ENCODE results near the gene SOX10. TPM values are rescaled to one million over a fixed set of nuclear protein-coding genes. Genes with fewer than 3 reads are reported as not detected.
"Not testable (repeated sequence)": the region's sequence is repeated elsewhere in the genome, so short reads cannot be mapped to it uniquely, and the experiment has no call there.

Gene SOX10
- total RNA-seq, 1 experiment from 2014 or later: 2.4 TPM

DNA sequence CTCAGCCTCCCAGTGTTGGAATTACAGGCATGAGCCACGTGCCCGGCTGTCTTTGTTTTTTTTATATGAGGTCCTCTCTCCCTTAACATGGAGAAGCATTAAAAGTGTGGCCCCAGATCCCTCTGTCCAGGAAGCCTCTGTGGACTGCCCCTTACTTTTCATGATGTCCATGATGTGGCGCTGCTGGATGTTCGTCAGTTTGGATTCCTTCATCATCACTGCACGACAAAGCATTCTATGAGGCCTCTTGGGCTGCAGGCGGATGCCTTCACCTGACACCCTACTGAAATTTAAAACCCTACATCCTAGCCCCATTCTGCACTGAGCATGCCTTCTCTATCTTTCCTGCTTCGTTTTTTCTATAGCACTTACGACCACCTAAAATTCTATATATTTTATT lies 33.0 kb downstream of the SOX10 start:
- H3K79me2 ChIP-seq (ENCODE audit: insufficient read depth, low read length): peaks cover 6% of the 10 kb centered on the region; the same call in 1 of the 2 replicates
- H4K5ac ChIP-seq (ENCODE audit: insufficient read length, low read depth, low read length): no peak overlapping the region
- H4K20me1 ChIP-seq (ENCODE audit: control insufficient read depth, insufficient read depth, insufficient read length): no peaks in the 10 kb centered on the region
- H2AK5ac ChIP-seq (ENCODE audit: insufficient read length, low read length): no peak overlapping the region
- H3K14ac ChIP-seq (ENCODE audit: insufficient read depth, low read length): no peak overlapping the region
- H3K9me3 Mint-ChIP-seq: no peaks in the 10 kb centered on the region
- peak overlapping the region in 2 of 3 experiments; percentile 67 to 72; a peak in 2 of 7 replicates for H3K27ac Mint-ChIP-seq
- H3K27ac ChIP-seq (ENCODE audit: insufficient read length, low read depth, low read length): no peak overlapping the region
- H3K79me1 ChIP-seq (ENCODE audit: insufficient read depth, low read depth, low read length, poor library complexity, severe bottlenecking): peaks cover 7% of the 10 kb centered on the region
- no peak overlapping the region for H3T11ph ChIP-seq (ENCODE audit: low read length)
- H3K4me1 Mint-ChIP-seq: peaks cover 19 to 23% of the 10 kb centered on the region in 2 experiments
- no peaks in the 10 kb centered on the region for H3K9me3 ChIP-seq (ENCODE audit: control insufficient read depth, low read depth, low read length)
- no peak overlapping the region for H3K18ac ChIP-seq (ENCODE audit: insufficient read length, low read depth, low read length)
- H4K91ac ChIP-seq (ENCODE audit: insufficient read length, low read depth, low read length): no peak overlapping the region
- peaks cover 13% of the 10 kb centered on the region for H3K23me2 ChIP-seq (ENCODE audit: insufficient read length, low read depth, low read length, poor library complexity, severe bottlenecking)
- DNase-seq: peak; percentile 65
- WGBS (ENCODE audit: extremely low coverage, insufficient read length, low lambda C conversion rate): no CpG with 5 or more reads among the region's 8 CpGs
- no peak overlapping the region for H3K4ac ChIP-seq (ENCODE audit: low read depth, low read length)
- no peak overlapping the region for H3K4me2 ChIP-seq (ENCODE audit: insufficient read depth, insufficient read length, low read length)
- H3K27me3 Mint-ChIP-seq (ENCODE audit: low read depth): peaks cover 2% of the 10 kb centered on the region
- H3K27me3 ChIP-seq (ENCODE audit: insufficient read depth, low read length): no peaks in the 10 kb centered on the region
- no peak overlapping the region for H2BK5ac ChIP-seq (ENCODE audit: insufficient read length, low read length)
- no peak overlapping the region for H2BK12ac ChIP-seq (ENCODE audit: insufficient read length, low read depth, low read length)
- no peak overlapping the region for H2AFZ ChIP-seq (ENCODE audit: low read length)
- no peaks in the 10 kb centered on the region for H3K4me1 ChIP-seq (ENCODE audit: insufficient read depth, low read length)
- no peak overlapping the region for H3K23ac ChIP-seq (ENCODE audit: insufficient read length, low read depth, low read length)
- H4K8ac ChIP-seq (replicated peaks; ENCODE audit: insufficient read length, low read depth, low read length): no peak overlapping the region
- no peak overlapping the region for H3K56ac ChIP-seq (ENCODE audit: insufficient read length, low read depth, low read length)
- no peak overlapping the region for H2BK15ac ChIP-seq (ENCODE audit: low read depth, low read length)
- H3K36me3 Mint-ChIP-seq (ENCODE audit: insufficient read depth in 1 of 3, low read depth in 3 of 3): peaks cover 0 to 5% (median 0%) of the 10 kb centered on the region in 3 experiments; a peak in 3 of 7 replicates
- peak overlapping the region; percentile 31 for H3K9ac ChIP-seq (ENCODE audit: extremely low read depth, insufficient read length, low read length)
- TF ChIP-seq, protein P1, sequence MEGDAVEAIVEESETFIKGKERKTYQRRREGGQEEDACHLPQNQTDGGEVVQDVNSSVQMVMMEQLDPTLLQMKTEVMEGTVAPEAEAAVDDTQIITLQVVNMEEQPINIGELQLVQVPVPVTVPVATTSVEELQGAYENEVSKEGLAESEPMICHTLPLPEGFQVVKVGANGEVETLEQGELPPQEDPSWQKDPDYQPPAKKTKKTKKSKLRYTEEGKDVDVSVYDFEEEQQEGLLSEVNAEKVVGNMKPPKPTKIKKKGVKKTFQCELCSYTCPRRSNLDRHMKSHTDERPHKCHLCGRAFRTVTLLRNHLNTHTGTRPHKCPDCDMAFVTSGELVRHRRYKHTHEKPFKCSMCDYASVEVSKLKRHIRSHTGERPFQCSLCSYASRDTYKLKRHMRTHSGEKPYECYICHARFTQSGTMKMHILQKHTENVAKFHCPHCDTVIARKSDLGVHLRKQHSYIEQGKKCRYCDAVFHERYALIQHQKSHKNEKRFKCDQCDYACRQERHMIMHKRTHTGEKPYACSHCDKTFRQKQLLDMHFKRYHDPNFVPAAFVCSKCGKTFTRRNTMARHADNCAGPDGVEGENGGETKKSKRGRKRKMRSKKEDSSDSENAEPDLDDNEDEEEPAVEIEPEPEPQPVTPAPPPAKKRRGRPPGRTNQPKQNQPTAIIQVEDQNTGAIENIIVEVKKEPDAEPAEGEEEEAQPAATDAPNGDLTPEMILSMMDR (conservative IDR thresholded peaks at IDR 0.05): peak; percentile 15; the same call in 1 of the 3 replicates
- no peak overlapping the region for H2BK120ac ChIP-seq (ENCODE audit: low read depth, low read length, poor library complexity, severe bottlenecking)
- no peak overlapping the region for H2BK20ac ChIP-seq (ENCODE audit: low read depth, low read length, poor library complexity, severe bottlenecking)
- peak overlapping the region in 1 of 2 experiments; percentile 67; a peak in 2 of 5 replicates for H3K4me3 Mint-ChIP-seq

GRCh38 chr22:37947142-37947795 lies 37.1 kb downstream of the SOX10 start:
- not testable (repeated sequence) for H3K27me3 Mint-ChIP-seq (ENCODE audit: low read depth); H4K20me1 ChIP-seq (ENCODE audit: control insufficient read depth, insufficient read depth, insufficient read length); H3K9me3 Mint-ChIP-seq; H3K4me3 Mint-ChIP-seq; H4K5ac ChIP-seq (ENCODE audit: insufficient read length, low read depth, low read length); H3K36me3 Mint-ChIP-seq (ENCODE audit: insufficient read depth in 1 of 3, low read depth in 3 of 3); H4K8ac ChIP-seq (replicated peaks; ENCODE audit: insufficient read length, low read depth, low read length); DNase-seq; H3K18ac ChIP-seq (ENCODE audit: insufficient read length, low read depth, low read length); H3K4me2 ChIP-seq (ENCODE audit: insufficient read depth, insufficient read length, low read length); H3K27ac ChIP-seq (ENCODE audit: insufficient read length, low read depth, low read length); H3K79me1 ChIP-seq (ENCODE audit: insufficient read depth, low read depth, low read length, poor library complexity, severe bottlenecking); H3K23me2 ChIP-seq (ENCODE audit: insufficient read length, low read depth, low read length, poor library complexity, severe bottlenecking); H3K23ac ChIP-seq (ENCODE audit: insufficient read length, low read depth, low read length); H4K91ac ChIP-seq (ENCODE audit: insufficient read length, low read depth, low read length); H3K79me2 ChIP-seq (ENCODE audit: insufficient read depth, low read length); H2AFZ ChIP-seq (ENCODE audit: low read length); H3K56ac ChIP-seq (ENCODE audit: insufficient read length, low read depth, low read length); H3K4me1 Mint-ChIP-seq; H3K27me3 ChIP-seq (ENCODE audit: insufficient read depth, low read length); H2BK5ac ChIP-seq (ENCODE audit: insufficient read length, low read length); H3T11ph ChIP-seq (ENCODE audit: low read length); H2BK15ac ChIP-seq (ENCODE audit: low read depth, low read length); H3K4ac ChIP-seq (ENCODE audit: low read depth, low read length); H2BK12ac ChIP-seq (ENCODE audit: insufficient read length, low read depth, low read length); H2BK20ac ChIP-seq (ENCODE audit: low read depth, low read length, poor library complexity, severe bottlenecking); H3K9ac ChIP-seq (ENCODE audit: extremely low read depth, insufficient read length, low read length); H3K4me1 ChIP-seq (ENCODE audit: insufficient read depth, low read length); H2BK120ac ChIP-seq (ENCODE audit: low read depth, low read length, poor library complexity, severe bottlenecking); H3K9me3 ChIP-seq (ENCODE audit: control insufficient read depth, low read depth, low read length); H3K14ac ChIP-seq (ENCODE audit: insufficient read depth, low read length); H2AK5ac ChIP-seq (ENCODE audit: insufficient read length, low read length)
- H3K27ac Mint-ChIP-seq: peak overlapping the region in 1 of 3 experiments; percentile 63; a peak in 2 of 7 replicates
- WGBS (ENCODE audit: extremely low coverage, insufficient read length, low lambda C conversion rate): no CpG with 5 or more reads among the region's 14 CpGs

All from H9 (cell line).